Suppressor macrophage treated with lipopolysaccharide for 4 hours (primary cell): Measurements from ENCODE around the gene TTLL6.
"Not testable (repeated sequence)": the region's sequence is repeated elsewhere in the genome, so short reads cannot be mapped to it uniquely, and the experiment has no call there.

Experiments used
- DNase-seq: peaks from one replicate; pipeline ENCODE4 v3.0.0-alpha.2; 2020

Gene TTLL6

GRCh38 chr17:48814504-48814903 is 2.5 kb downstream of the TTLL6 start:
- peak; percentile 70 for DNase-seq

DNA sequence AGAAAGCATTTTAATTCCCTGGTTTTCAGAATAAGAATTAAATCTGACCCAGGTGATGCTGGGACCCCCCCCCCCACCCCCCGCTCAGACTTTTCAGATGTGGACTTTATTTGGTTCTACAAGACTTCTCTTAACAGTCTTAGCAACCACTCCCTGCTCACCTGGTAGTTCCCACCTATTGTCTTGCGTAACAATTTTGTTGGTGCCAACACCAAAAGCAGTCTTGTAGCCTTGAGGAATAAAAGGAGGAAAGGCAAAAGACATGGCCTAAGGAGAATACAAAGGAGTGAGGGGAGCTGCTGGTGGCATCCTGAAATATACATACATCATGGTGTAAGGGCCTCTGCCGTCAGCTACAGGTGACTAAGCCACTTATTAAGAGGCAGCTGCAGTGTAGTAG is 5.0 kb downstream of the TTLL6 start:
- DNase-seq: no peak

DNA sequence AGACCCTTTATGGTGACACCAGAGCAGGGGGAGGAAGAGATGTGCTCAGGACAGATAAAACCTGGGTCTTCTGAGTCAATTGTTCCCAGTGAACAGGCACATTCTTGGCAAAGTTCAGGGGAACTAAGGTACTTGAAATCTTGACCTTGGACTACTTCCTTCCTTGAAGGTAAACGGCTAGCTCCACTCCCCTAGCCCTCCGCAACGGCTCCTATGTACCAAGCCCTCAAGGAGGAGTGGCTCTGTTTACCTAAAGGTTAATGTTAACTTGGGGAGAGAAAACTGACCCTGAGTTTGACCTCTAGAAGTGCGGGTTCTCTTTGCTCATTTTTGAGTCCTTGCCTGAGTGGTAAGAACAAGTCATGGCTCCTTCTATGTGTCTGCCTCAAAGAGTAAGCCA is 7.8 kb downstream of the TTLL6 start:
- DNase-seq: no peak

- peak; percentile 63 for DNase-seq
Measured at GRCh38 chr17:48804936-48805411, 12.1 kb downstream of the TTLL6 start.

DNA sequence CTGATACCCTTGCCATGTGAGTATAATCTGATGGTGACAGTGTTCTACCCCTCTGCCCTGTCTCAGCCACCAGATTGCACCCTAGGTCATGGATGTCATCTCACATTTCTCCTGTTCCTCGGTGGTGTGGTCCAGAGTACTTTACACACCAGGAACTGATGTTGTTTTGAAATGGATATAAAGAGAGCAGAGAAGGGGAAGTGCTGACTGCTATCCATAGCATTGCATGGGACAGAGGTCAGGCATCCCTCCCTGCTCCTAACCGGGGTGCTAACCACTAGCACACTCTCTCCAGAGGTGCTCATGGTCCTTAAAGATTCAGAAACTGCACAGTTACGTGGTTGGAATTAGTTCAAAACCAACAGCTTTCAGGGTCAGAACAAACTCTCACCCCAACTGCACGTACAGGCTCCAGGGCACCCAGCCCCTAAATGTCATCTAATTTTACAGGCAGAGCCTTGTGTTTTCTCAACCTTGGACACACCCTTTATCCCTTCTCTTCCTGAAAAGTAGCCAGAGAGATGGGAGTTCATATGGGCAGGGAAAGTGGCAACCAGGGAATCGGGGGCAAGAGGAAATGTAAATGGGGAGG is 16.3 kb downstream of the TTLL6 start:
- DNase-seq: peak; percentile 24

GRCh38 chr17:48799069-48799723 is 17.8 kb downstream of the TTLL6 start:
- no peak for DNase-seq

DNA sequence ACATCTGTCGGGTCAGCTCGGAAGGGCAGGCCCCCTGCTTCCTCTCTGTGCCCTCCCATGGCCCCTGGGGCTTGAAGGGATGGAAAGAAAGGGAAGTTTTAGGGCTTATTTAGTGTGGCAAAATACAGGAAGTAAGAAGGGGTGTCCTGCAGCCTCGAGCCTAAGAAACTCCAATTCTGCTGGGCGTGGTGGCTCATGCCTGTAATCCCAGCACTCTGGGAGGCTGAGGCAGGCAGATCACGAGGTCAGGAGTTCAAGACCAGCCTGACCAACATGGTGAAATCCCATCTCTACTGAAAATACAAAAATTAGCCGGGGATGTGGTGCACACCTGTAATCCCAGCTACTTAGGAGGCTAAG is 20.9 kb downstream of the TTLL6 start:
- not testable (repeated sequence) for DNase-seq

DNA sequence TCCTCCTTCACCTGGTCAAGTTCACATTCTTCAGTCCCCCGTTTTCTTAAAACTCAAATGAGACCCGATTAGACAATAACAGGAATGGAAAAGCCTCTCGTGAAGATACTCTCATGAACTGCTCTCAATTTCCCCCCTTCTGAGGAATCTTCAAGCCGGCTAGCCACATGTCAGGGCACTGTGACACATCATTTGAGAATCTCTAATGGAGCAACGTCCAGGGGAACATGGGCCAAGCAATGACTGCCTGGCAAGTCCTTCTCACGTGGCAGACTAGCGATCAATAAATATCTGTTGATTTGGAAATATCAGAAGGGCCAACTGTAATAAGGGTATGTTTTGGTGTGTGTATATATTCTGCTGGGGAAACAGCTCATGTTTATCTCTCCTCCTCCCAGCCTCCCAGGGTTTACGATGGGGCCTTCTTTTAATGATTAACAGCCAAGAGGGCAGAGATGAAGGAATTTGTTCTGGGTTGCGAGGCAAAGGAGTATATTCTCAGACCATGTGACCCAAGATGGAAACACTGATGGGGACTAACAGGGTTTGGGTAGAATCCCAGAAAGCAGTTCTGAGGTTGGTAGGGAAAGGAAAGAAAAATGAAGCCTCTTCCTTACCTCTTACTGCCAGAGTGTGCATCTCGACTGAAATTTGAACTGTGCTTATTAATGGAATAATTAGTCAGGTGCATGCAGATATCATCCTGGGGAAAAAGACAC is 21.4 kb downstream of the TTLL6 start:
- no peak for DNase-seq

GRCh38 chr17:48792033-48792798 is 24.8 kb downstream of the TTLL6 start:
- no peak for DNase-seq

GRCh38 chr17:48791128-48792032 is 25.6 kb downstream of the TTLL6 start:
- peak; percentile 89 for DNase-seq

- DNase-seq: no peak
Measured at GRCh38 chr17:48790607-48791127, 26.4 kb downstream of the TTLL6 start.

- DNase-seq: no peak
Measured at GRCh38 chr17:48787828-48788227, 29.2 kb downstream of the TTLL6 start.

GRCh38 chr17:48779421-48779820 is 37.6 kb downstream of the TTLL6 start:
- DNase-seq: no peak

DNA sequence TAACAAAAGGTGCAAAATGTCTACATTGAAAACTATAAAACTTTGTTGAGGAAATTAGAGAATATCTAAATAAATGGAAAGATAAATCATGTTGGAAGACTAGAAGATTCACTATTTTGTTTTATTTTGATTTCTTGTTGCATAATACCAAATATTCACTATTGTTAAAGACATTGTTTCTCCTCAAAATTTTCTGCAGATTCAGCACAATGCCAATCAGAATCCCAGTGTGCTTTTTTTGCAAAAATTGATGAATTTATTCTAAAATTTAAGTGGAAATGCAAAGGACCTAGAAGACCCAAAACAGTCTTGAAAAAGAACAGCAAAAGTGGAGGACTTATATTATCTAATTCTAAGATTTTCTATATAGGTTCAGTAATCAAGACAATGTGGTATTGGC is 40.4 kb downstream of the TTLL6 start:
- DNase-seq: no peak

DNA sequence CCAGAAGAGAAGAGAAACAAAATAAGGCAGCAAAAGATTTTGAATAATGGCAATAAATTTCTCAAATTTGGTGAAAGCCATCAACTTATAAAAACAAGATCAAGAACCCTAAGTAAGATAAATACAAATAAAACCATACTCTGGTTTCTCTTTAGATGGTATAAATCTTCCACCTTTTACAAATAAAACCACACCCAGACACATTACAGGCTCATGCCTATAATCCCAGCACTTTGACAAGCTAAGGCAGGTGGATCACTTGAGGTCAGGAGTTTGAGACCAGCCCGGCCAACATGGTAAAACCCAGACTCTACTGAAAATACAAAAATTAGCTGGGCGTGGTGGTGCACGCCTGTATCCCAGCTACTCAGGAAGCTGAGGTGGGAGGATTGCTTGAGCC is 43.8 kb downstream of the TTLL6 start:
- DNase-seq: no peak

- no peak for DNase-seq
Measured at GRCh38 chr17:48770954-48771353, 46.1 kb downstream of the TTLL6 start.

DNA sequence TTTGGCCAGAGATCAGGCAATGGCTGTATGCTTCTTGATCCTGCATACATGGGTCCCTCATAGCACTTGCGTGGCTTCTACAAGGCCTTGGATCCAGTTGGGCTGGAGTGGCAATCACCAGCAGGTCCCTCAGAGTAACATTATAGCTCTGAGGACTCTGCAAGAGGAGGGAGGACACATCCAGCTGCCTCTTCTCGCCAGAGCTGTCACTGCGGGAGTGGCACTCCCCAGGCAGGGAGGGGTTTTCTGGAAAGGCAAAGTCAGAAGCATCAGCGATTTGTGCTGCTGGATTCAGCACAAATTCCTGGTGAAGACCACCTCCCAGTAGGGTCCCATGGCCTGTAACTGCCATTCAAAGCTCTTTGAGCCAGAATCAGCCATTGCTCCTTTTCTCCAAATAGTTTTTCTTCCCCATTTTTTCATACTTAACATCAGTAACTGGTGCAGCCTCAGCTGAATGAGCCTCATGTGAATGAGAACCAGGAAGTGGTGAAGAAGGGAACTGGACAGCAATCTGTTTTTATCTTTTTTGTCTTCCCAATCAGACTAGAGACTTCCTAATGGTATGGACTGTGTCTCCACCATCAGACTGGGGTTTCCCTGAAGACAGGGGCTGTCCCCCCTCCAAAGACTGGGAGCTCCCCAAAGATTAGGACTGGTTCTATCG is 47.9 kb downstream of the TTLL6 start:
- DNase-seq: peak; percentile 47

DNA sequence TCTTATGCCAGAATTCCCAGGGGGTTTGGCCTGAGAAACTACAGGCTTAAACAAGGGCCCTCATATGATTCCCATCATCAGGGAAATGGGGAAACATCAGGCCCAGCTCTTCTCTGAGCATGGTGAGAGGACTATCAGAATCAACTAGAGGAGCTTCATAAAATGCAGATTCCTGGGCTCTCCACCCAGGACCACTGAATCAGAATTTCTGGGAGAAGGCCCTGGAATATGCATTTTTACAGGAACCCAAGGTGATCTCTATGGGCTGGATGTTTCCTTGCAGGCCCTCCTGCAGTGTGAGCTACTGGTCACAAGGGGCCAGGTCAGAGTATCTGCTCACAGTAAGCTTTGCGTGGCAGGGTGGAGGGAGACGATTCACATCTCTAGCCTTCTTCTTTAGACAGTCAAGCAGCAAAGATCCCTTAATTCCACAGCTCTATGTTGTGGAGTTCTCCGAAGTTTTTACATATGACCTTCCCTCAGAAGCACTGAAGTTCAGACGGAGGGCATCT is 49.7 kb downstream of the TTLL6 start:
- no peak for DNase-seq

DNA sequence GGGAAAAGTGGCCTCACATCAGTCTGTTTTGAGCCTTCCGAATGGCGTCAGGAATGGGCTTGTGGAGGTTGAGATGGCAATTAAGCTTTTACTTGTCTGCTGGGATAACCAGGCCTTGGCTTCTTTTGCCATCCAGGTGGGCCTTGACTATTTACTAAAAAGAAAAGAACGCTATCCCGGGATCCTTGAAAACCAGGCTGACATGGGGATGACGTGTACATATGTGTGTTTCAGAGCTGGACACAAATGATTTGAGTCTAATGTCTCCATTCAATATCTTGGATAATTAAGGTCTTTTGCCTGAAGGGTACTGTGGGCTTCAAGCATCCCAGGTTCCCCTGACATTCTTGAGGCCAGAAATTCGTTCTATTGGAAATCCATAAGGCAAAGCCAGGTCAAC is 55.9 kb downstream of the TTLL6 start:
- no peak for DNase-seq

DNA sequence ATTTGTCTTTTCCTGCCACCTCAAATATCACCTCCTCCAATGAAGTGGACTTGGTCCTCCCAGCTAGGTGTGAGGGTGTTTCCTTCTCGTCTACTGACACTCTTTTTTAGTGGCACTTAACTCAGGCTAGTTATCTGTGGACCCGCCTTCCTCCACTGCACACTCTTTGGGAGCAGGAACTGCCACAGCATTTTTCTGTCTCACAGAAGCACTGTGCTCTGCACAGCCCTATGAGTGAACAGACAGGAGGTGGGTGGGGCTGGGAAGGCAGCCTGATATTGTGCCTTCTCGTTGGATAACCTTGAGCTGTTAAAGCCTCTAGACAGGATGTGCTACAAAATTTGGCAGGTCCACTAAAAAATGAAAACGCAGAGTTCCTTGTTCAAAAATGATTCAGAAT is 56.6 kb downstream of the TTLL6 start:
- no peak for DNase-seq

GRCh38 chr17:48759288-48759687 is 57.7 kb downstream of the TTLL6 start:
- no peak for DNase-seq
